Measurements from ENCODE around the gene ZHX3. TPM values are rescaled to one million over a fixed set of nuclear protein-coding genes. Genes with fewer than 3 reads are reported as not detected.

Gene ZHX3
- total RNA-seq, 4 donors from 2014 or later, result 57.8 to 74.8 (median 60.5) TPM

- Histone ChIP-seq H3K27ac (peak overlapping the region in 1 of 3 donors; percentile 24), H3K4me1 (no peaks in the 10 kb centered on the region), H3K4me3 (replicated peaks in 1 of 3) (no peak overlapping the region), H3K36me3 (peaks cover 6 to 18% of the 10 kb centered on the region in 2 donors), H3K27me3 (no peaks in the 10 kb centered on the region), H3K9me3 (no peaks in the 10 kb centered on the region)
- intact Hi-C loops (cut with DNase I), result no loop called here
- TF ChIP-seq POLR2A (IDR thresholded peaks at IDR 0.05) (no peak), CTCF (IDR thresholded peaks at IDR 0.05) (no peak)
- no peak for DNase-seq
- 78 to 86% methylated on average over 3 of the region's 3 CpGs for WGBS, 2 donors
Measured at GRCh38 chr20:41200446-41201202, 116.9 kb downstream of the ZHX3 start.

- Histone ChIP-seq H3K27ac (no peak overlapping the region), H3K4me1 (no peaks in the 10 kb centered on the region), H3K9me3 (no peaks in the 10 kb centered on the region), H3K36me3 (peaks cover 0 to 10% of the 10 kb centered on the region in 2 donors), H3K4me3 (replicated peaks in 1 of 3) (no peak overlapping the region), H3K27me3 (no peaks in the 10 kb centered on the region)
- DNase-seq, result no peak
- intact Hi-C loops (cut with DNase I), result no loop called here
- 97% methylated on average over 4 of the region's 4 CpGs for WGBS, 2 donors
- TF ChIP-seq CTCF (IDR thresholded peaks at IDR 0.05), result no peak
Measured at GRCh38 chr20:41198443-41198842, 119.1 kb downstream of the ZHX3 start.

GRCh38 chr20:41196653-41197225 lies 120.8 kb downstream of the ZHX3 start:
- H3K27ac ChIP-seq, result no peak overlapping the region
- no peaks in the 10 kb centered on the region for H3K9me3 ChIP-seq
- DNase-seq, result no peak
- H3K4me3 ChIP-seq (replicated peaks in 1 of 3), result no peak overlapping the region
- no peaks in the 10 kb centered on the region for H3K27me3 ChIP-seq
- WGBS, 2 donors, result 98% methylated on average over 1 of the region's 1 CpG
- no peaks in the 10 kb centered on the region for H3K36me3 ChIP-seq
- no peak for TF ChIP-seq POLR2A (IDR thresholded peaks at IDR 0.05)
- TF ChIP-seq CTCF (IDR thresholded peaks at IDR 0.05), result no peak
- H3K4me1 ChIP-seq, result no peaks in the 10 kb centered on the region
- intact Hi-C loops (cut with DNase I), result no loop called here

- Histone ChIP-seq H3K4me3 (replicated peaks in 1 of 3) (no peak overlapping the region), H3K4me1 (no peaks in the 10 kb centered on the region), H3K27me3 (no peaks in the 10 kb centered on the region), H3K9me3 (no peaks in the 10 kb centered on the region), H3K36me3 (no peaks in the 10 kb centered on the region), H3K27ac (no peak overlapping the region)
- DNase-seq, result no peak
- intact Hi-C loops (cut with DNase I), result no loop called here
- no peak for TF ChIP-seq CTCF (IDR thresholded peaks at IDR 0.05)
- TF ChIP-seq POLR2A (IDR thresholded peaks at IDR 0.05), result no peak
- WGBS, 2 donors, result 90 to 97% methylated on average over 3 of the region's 3 CpGs
Measured at GRCh38 chr20:41192575-41192974, 125.0 kb downstream of the ZHX3 start.
